Measurements from ENCODE around the gene RS1.

The RS1 gene

DNA sequence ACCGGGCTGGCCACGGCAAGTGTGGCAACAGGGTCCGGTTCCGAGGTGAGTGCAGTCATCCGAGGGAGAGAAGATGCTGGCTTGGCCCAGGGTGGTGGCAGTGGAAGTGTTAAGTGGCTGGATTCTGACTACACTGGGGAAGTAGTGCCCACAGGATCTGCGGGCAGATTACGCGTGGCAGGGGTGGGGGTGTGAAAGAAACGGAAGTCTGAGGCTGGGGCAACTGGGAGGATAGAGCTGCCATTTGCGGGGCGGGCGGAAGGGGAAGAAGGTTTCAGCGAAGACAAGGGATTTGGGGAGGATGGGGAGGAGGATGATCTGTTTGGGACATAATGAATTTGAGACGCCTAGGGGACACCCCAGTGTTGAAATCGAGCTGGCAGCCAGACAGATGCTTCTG, 5.3 kb downstream of the RS1 start:
- no peak for DNase-seq

DNA sequence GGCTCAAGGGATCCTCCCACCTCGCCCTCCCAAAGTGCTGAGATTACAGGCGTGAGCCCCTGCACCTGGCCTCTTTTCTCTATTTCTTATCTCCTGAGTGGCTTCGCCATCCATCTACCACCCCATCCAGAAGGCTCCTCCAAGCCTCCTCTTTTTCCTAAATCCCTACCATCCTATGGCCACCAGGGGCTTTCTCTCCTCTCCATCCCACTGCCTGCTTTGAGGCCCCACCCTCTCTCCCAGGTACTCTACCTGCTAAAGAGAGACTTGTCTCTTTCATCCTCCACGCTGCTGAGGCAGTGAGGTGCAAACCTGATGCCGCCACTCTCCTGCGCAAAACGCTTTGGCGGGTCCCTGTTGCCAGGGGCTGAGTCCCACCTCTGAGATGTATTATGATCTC, 7.0 kb downstream of the RS1 start:
- DNase-seq, result no peak

DNA sequence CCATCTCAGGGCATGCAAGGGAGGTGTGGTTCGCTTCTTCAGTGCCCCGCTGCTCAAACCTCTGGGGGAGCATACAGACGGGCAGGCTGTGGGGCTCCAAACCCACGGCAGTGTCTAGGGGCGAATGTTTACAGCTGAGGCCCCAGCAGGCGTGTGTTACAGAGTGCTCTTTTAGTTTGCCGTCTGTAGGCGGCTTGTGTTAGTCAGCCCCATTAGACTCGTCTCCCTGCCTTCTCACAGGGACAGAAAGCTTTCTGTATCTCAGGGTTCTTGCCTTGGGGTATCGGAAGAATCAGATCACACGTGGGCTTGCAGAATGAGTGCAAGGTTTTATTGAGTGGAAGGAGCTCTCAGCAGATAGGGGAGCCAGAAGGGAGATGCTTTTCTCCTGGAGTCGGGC, 10.6 kb downstream of the RS1 start:
- DNase-seq, result no peak

DNA sequence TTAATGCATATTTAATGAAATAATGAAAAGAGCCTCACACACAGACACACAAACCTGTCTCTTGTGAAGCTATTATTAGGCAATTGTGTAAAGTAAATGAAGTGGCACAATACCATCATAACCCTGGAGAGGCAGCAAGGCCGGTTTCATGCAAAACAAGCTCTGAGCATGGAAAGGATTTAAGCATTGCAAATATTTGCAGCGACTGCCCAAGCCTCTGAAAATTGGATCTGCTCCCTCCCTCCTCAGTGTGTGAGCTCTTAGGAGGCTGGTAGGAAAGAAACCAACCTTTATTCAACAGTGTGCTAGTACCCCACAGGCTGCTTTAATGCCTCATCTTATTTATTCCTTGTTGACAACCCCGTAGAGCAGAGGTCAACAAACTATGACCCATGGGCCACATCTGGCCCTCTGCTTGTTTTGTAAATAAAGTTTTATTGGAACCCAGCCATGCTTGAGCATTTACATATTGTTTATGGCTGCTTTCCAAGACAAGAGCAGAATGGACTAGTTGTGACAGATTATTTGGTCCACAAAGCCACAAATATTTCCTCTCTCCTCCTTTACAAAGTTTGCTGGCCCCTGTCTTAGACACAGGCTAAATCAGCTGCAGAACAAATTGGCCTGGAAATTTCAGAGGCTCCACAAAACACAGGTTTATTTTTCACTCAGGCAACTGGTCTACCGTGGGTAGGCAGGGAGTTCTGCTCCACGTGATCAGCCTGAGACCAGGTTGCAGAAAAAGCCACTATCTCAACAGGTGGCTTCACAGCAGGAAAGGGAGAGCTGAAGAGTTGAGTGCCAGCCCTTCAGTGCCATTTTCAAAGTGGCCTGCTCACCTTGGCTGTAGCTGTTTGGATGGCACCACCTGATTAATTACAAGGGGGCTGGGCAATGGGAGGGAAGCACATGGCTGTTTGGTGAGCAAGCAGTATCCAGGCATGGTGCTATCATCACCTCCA, 16.8 kb downstream of the RS1 start:
- DNase-seq, result no peak

DNA sequence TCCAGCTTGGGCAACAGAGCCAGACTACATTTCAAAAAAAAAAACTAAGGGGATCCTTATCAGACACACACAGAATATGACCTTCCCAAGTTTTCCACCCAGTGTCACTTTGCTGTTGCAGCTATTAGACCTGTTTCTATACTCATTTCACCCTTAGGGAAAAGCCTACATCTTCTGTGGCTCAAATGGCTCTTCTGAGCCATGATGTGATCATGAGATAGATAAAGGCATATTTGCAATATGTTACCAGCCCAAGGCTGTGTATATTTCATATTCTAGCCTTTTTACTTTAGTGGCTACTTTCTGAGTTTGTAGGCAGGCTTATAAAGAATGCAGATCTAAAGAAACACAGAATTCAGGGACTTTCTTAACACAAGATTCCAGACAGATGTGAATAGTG, 19.3 kb downstream of the RS1 start:
- no peak for DNase-seq

DNA sequence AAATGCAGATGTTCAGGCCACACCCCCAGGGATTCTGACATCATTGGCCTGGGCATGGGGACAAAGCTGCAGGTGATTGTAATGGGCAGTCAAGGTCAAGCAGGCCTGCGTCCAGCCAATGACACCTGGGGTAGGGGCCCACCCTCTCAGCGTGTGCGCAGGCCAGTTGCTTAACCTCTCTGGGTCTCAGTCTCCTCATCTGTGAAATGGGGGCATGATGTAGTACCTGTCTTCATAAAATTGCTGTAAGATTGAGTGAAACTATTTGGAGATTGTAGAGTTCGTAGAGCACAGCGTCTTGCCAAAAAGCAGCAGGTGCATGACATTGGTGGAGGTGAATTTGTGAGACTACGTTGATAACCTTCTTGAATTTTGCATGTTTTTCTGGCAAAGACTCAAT, 21.2 kb downstream of the RS1 start:
- no peak for DNase-seq

DNA sequence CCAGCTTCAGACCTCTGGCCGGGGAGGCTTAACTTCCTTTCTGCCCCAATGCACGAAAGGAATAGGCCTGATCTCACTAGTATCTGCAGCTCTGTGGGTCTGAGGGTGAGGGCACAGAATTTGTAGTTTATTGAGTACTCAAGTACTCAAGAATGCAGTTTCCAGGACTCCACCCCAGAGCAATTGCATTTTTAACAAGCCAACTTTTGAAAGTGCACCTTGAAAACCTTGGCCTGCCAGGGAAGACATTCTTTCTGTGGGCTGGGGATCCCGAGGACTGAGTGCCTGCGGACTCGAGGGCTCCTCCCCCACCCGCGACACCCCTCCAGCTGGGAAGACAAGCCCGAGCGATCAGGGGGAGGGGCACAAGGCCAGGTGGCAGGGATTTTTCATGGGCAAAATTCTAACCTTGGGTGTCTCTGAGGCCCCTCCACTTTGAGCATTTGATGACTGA, 22.4 kb downstream of the RS1 start:
- no peak for DNase-seq

DNA sequence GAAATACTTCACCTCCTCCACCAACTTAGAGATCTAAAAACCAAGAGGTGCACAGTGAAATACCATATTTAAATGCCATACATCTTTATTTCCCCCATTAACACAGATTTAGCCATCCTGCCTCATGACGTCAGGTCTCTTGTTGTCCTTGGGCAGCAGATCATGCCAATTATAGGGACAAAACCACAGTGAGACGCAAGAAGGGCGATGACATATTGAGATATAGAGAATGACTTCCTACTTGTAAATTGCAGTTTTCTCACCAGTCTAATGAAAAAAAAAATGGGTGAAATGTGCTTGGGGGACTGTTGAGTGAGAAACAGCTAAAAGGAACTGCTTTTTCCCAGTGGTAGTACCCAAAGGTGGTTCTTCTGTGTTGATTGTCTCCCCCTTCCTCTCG, 24.3 kb downstream of the RS1 start:
- DNase-seq, result no peak

DNA sequence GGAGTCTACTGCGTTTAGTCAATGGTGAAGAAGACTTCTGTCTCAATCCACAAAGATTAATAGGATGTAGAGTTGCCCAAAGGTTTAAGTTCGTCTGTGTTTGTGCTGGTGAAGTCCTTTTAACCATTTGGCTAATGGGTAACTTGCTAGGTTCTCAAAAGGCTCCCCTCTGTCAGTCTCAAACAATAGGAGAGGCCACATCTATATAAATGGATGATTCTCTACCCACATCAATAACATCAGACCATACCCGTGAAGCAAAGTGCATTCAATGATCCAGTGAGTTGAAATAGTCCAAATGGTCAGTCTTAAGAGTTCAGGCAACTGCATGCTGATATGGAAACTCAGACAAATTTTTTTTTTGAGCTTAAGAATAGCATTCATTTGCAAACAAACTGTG, 28.1 kb downstream of the RS1 start:
- DNase-seq, result no peak

DNA sequence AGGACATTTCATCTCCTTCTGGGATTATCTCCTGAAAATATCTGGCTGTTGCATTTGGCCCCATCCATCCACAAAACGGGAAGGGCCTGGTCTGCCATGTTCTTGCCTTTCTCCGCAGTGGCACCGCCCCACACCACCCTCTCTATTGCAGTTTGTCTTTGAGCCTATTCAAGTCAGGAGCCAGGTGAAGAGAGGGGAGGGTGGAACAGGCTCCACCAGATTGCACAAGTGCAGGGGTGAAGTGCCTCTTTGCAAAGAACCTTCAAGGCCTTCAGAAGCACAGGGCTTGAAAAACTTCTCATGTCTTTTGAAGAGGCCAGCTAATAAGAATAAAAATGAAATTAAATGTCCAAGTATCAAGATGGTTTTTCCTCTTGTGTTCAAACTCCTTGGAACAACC, 28.7 kb downstream of the RS1 start:
- DNase-seq, result no peak

DNA sequence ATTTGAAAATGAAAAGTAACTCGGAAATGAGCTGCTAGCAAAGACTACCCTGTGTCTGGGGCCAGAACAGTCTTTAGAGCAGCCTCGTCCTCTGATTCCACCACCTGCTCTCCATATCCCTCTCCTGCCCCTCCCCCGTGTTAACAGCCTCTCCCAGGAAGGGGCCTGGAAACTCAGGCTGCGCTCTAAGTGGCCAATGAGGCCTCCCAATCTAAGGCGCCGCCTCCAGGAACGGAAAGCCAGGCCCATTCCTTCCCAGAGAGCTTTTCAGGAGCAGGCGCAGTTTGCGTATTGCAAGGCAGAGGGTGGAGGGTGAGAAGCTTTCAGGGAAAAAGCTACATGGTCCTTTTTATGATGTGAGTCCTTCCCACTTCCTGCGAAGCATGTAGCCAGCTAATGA, 31.2 kb downstream of the RS1 start:
- DNase-seq, result no peak

DNA sequence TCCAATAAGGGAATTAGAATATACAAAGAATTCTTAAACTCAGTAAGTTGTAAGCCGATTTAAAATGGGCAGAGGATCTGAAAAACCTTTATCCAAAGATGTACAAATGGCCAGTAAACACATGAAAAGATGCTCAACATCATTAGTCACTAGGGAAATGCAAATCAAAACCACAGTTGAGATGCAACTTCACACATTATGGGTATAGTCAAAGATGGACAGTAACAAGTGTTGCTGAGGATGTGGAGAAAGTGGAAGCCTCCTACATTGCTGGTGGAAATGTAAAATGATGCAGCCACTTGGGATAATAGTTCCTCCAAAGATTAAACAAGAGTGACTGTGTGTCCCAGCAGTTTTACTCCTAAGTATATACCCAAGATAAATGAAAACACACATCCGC, 32.6 kb downstream of the RS1 start:
- no peak for DNase-seq

DNA sequence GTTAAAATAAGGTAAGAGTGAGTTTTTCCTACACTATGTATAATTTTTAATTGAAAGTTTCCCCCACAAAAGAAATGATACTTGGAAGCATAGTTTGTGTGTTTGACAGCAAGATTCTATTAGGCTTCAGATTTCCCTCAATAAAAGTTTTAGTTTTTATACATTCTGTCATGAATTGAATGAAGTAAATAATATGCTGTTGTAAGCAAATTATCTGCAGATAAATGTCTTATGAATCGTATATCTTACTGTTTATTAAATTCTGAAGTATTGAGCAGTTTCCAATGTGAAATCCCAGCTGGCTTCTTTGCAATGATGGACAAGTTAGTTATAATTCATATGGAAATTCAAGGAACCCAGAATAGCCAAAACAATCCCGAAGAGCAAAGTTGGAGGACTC, 33.5 kb downstream of the RS1 start:
- DNase-seq, result no peak

DNA sequence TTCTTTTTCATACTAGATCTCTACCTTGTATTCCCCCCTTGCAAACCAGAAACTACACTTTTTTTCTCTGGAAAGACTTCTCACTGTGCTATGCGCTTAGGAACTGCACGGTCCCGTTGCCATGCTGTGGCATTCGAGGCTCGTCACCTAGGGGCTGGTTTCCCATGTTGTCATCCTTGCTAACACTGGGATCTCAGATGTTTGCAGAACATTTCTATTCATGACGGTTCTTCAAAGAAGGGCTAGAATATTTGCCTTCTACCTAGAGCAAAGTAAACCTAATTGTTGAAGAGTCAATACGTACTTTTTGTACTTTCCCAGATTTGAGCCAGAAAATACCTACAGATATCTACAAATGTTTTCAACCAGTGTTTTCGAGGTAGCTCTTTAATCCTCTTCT, 41.0 kb downstream of the RS1 start:
- no peak for DNase-seq

DNA sequence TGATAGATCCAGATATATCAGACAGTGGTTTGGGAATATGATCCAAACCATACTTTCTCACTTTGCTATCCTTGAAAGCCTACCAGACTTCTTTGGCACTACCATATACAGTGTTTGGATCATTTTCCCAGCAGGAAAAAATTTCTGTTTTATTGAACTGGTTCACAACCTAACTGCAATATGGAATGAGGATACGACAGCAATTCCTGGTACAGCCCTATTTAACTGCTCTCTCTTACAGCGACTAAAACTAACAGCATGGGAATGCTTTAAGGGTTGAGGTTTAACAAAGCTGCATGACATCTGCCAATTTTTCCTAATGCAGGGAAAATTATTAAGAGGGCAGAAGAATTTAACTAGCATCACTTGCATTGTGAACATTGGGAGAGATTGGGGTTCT, 47.3 kb downstream of the RS1 start:
- no peak for DNase-seq

DNA sequence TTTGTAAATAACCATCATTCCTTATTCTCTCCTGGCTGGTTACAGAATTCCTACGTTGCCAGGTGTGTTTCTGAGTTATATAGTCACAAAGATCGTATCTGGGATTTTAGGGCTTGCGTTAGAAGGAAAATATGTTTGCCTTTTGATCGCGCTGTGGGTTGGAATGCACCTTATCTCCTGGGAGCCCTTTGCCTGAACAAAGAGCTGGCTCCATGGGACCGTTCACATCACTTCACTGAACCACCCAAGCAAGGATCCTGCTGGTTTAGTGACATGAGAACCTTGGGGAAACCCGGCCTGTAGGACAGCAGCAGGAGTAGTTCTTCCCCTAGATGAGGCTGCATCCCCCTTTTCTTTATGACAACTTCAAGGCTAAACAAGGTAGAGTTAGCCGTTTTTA, 51.6 kb downstream of the RS1 start:
- no peak for DNase-seq

DNA sequence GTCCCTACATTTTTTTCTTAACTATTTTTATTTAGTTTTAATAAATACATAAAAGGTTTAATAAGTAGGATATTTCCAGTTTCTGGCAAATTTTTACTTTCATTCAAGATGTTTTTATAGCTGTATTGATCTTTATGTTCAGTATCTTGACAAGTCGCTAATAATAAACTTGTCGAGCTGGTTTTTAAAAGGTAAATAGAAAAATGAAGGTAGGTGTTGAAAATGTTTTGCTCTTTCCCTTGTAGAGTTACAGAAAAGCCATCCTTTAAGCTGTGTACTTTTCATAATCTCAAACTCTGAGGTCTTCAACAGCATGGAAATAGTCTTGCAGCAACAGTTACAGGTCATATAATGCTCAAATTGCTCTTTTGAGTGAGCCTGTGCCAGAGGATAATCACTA, 52.6 kb downstream of the RS1 start:
- DNase-seq, result no peak

DNA sequence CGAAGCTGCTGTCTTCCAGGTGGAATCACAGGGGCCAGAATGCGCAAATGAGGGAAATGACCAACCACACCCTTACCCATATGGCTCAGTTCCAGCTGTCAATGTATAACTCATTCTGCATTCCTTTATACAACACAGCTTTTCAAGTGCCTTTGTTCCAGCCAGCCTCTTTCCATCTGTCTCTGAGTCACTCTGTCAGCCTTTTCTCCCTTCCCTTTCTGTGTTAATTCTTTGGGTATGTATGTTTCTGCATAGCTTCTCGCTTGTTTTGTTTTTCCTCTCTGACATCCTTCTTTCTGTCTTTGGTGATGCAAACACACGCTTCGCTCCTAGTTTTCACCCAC, 54.5 kb downstream of the RS1 start:
- DNase-seq, result peak; percentile 82

DNA sequence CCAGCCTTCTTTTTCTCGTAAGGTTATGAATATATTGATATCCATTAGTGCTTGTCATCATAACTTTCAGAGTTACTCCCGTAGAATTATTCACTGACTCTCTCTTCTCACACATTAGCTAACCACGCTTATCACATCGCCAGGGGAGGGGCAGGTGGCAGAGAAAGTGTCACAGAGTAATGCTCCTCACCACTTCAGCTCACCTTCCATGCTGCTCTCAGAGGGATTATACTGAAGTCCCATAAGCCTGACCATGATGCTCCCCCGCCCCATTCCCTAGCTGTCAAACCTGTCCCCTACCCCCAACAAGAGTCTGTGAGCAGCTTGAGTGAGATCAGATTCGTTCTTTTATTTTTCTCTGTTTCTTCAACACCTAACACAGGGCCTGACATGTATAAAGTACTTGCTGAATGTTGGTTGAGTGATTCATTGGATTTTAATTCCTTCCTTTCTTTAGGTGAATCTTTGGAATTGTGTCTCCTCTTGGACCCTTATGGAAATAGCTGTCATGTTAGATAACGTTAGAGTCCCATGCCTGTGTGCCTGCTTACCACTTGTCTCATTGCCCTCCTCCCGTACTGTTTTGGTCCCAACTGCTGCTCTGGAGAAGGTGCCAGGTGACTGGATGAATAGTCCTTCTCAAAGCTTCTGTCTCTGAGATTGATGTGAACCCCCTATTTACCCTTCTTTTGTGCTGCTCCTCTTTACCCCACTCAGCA, 55.1 kb downstream of the RS1 start:
- no peak for DNase-seq

DNA sequence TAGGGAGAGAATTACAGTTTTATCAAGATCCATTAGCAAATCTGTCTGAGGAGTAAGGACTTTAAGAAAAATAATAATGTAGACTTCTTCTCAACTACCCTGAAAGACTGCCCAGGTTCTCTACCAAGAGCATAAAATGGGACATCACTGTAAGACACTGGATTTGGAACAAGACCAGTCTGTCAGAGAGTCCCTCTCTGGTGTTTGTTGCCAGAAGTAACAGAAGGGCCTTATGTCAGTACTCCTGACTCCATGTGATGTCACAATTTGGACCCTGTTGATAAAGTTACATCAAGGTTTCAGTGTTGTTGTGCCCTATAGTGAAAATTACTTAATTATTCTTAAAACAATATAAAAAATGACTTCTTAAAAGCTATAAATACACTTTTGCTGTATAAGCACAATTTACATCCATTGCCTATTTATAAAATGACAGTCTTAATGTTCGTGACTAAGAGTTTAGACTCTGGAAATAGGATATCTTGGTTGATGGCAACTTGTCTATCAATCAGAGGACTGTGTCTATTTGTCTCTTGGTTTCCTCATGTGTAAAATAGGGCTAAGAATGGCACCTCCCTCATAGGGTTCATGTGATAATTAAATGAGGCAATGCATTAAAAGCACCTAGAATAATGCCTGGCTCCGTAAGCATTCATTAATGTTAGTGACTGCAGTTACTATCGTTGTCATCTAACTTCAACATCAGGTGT, 57.8 kb downstream of the RS1 start:
- no peak for DNase-seq

DNA sequence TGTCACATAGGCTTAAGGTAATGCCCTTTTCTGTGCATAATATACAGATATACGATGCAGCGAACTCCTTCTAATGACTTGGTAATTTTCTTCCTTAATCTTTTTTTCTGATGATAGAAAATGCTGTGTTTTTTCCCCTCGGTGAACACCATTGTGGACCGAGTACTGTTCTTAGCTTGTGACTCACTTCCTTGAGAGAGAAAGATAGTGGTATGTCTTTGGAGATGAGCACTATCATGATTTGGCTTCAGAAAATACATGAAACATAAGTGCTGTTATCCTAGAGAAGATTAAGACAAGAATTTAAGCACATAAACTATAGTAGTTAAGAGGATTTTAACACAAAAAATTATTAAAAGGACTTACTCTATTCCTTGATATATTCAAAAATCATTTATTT, 63.9 kb downstream of the RS1 start:
- DNase-seq, result no peak

DNA sequence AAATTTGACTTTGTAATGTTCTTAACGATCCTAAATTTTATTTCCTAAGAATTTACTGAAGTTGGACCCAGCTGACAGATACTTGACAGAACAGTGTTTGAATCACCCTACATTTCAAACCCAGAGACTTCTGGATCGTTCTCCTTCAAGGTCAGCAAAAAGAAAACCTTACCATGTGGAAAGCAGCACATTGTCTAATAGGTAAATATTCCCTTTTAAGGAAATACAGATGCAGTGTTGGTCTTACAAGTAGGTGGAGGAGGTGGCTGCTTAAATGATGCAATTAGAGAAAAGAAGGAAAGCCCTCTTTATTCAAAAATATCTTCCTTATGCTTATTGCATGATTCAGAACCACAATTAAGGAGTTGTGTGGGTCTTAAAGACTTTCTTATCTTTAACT, 73.5 kb downstream of the RS1 start:
- no peak for DNase-seq

DNA sequence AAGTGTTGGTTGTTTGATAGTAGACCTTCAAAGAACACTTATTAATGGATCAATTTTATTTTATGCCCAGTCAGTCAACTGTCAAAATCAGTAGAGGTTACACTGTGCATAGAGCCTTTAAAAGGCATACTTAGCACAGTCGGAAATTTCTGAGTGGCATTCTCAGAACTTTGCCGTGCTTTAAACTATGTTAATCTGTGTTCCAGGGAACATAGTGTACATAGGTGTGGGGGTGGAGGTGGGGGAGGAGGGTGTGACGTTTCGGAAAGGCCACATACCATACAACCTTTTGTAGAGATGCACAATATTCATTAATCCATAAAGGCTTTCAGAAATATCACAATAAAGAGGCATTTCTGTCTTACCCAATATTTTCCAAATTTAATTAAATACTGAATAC, 75.8 kb downstream of the RS1 start:
- no peak for DNase-seq

DNA sequence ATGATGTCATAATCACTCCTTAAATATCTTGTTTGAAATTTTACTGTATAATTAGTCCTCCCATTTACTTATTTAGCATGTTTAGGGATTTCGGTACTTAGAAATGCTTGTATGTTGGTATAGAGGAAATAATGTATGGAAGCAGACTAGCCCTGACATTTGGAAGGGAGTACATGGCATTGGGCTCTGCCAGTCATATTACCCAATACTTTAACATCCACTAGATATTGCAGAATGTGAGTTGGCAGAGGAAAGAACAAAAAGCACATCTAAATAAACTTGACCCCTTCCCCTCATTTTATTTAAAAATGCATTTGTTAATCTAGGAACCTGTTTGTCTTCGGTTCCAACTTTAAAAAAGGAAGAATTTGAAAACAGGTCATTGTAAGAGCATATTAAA, 77.8 kb downstream of the RS1 start:
- DNase-seq, result no peak
